Measurements from ENCODE around the gene GUCY1B1. TPM values are rescaled to one million over a fixed set of nuclear protein-coding genes. Genes with fewer than 3 reads are reported as not detected.

Gene GUCY1B1
- total RNA-seq = 1.7 and 2.8 TPM in 2 replicates

DNA sequence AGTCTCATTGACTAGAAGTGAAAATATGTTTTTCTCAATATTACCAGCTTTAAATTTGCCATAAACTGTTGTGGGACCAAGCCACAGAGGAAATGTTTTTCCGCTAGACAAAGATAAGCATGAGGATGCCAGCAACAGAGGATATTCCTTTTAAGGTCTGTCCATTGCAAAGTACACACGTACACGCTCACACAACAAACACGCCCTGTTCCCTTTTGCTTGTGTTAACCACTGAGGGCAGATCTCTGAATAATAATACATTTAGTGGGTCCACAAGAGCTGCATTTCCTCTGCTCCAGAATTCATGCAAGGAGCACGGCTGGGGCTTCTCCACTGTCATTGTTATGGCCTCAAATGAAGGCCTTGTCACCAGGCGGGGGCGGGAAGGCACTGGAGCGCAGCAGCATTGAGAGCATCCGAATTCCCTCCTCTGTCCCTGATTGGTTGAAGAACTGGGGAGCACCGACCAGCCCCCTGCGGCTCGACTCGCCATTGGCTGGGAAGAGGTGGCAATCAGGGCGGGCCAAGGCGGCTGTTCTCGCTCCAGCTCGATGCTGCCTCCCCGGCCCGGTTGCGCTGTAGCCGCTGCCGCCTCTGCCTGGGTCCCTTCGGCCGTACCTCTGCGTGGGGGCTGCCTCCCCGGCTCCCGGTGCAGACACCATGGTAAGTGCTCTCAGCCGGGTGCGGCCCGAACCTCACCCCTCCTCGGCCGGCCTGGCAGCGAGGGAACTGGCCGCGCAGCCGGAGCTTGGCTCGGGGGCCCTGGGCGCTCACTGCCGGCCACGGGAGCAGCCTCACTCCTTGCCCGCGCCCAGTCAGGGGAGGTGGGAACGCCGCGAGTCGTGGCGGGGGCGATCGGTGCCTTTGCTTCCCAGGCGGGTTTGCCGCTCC lies at the start of gene GUCY1B1:
Gene GUCY1B1 (plus strand): TSS at position 541 of the 891 bp plus-strand sequence. CDS start 120 bp downstream, at position 661.
- DNase-seq (ENCODE audit: low read depth) = peak; percentile 81
- peak within 1 kb of the TSS; percentile 88 for H3K4me3 ChIP-seq (ENCODE audit: low read depth, low read length)
- no peaks in the 10 kb centered on the region for H3K27me3 ChIP-seq (ENCODE audit: control insufficient read depth, insufficient read depth, low read length)
- TF ChIP-seq, protein P1, sequence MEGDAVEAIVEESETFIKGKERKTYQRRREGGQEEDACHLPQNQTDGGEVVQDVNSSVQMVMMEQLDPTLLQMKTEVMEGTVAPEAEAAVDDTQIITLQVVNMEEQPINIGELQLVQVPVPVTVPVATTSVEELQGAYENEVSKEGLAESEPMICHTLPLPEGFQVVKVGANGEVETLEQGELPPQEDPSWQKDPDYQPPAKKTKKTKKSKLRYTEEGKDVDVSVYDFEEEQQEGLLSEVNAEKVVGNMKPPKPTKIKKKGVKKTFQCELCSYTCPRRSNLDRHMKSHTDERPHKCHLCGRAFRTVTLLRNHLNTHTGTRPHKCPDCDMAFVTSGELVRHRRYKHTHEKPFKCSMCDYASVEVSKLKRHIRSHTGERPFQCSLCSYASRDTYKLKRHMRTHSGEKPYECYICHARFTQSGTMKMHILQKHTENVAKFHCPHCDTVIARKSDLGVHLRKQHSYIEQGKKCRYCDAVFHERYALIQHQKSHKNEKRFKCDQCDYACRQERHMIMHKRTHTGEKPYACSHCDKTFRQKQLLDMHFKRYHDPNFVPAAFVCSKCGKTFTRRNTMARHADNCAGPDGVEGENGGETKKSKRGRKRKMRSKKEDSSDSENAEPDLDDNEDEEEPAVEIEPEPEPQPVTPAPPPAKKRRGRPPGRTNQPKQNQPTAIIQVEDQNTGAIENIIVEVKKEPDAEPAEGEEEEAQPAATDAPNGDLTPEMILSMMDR (IDR thresholded peaks at IDR 0.05; ENCODE audit: insufficient read depth, low read length, poor library complexity, severe bottlenecking) = peak; percentile 56
- no peaks in the 10 kb centered on the region for H3K36me3 ChIP-seq (ENCODE audit: control insufficient read depth, insufficient read depth, low read length)

DNA sequence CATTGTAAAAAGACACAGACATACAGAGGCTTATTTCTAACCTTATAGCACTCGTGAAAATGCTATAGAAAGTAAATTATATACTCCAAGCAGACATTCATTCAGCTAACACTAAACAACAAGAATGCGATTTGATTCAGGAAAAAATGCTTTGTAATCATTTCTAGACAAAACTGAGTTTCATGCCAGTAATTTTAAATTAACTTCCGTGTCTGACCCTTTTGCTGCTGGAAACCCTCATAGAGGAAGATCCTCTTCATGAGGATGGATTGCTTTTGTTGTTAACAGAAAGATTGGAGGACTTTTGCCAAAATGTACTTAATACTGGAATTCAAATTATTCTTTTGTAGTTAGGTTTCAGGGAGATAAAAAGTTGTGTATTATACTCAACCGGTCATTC lies 48.9 kb upstream of the GUCY1B1 start:
- Histone ChIP-seq H3K36me3 (ENCODE audit: control insufficient read depth, insufficient read depth, low read length) (no peaks in the 10 kb centered on the region), H3K4me3 (ENCODE audit: low read depth, low read length) (no peak overlapping the region), H3K27me3 (ENCODE audit: control insufficient read depth, insufficient read depth, low read length) (no peaks in the 10 kb centered on the region)
- TF ChIP-seq, protein P1 (IDR thresholded peaks at IDR 0.05; ENCODE audit: insufficient read depth, low read length, poor library complexity, severe bottlenecking) = no peak
- DNase-seq (ENCODE audit: low read depth) = no peak

DNA sequence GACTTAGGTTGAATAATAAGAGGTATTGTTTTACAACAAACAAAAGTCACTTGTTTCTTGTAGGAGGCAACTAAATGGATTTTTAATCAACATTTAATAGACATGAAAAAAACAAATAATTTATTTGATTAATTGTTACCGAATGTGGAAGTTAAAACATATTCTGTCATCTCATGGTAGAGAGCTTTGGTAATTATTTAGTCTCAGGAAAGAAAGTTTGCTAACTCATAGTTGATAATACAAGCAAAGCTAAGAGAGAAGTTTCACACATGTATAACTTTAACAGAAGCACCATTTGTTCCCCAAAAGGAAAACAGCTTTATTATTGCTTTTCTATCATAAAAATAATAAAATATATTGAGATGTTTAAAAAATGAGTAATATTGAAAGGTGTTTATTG lies 47.3 kb upstream of the GUCY1B1 start:
- Histone ChIP-seq H3K4me3 (ENCODE audit: low read depth, low read length) (no peak overlapping the region), H3K27me3 (ENCODE audit: control insufficient read depth, insufficient read depth, low read length) (no peaks in the 10 kb centered on the region), H3K36me3 (ENCODE audit: control insufficient read depth, insufficient read depth, low read length) (no peaks in the 10 kb centered on the region)
- TF ChIP-seq, protein P1 (IDR thresholded peaks at IDR 0.05; ENCODE audit: insufficient read depth, low read length, poor library complexity, severe bottlenecking) = no peak
- DNase-seq (ENCODE audit: low read depth) = no peak

DNA sequence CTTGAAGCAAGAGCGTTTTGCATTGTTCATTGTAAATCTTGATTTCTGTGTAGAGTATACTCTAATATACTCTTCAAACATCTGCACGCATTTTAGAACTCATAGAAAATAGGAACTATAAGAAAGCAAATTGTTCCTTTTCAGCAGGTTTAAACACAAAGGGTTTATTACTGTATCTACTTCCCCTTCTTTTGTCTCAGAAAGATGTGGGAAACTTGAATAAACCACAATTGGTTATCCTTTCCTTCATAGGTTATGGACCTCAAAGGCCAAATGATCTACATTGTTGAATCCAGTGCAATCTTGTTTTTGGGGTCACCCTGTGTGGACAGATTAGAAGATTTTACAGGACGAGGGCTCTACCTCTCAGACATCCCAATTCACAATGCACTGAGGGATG lies 46.0 kb upstream of the GUCY1B1 start:
- H3K27me3 ChIP-seq (ENCODE audit: control insufficient read depth, insufficient read depth, low read length) = no peaks in the 10 kb centered on the region
- no peak overlapping the region for H3K4me3 ChIP-seq (ENCODE audit: low read depth, low read length)
- TF ChIP-seq, protein P1 (IDR thresholded peaks at IDR 0.05; ENCODE audit: insufficient read depth, low read length, poor library complexity, severe bottlenecking) = no peak
- no peaks in the 10 kb centered on the region for H3K36me3 ChIP-seq (ENCODE audit: control insufficient read depth, insufficient read depth, low read length)
- no peak for DNase-seq (ENCODE audit: low read depth)

DNA sequence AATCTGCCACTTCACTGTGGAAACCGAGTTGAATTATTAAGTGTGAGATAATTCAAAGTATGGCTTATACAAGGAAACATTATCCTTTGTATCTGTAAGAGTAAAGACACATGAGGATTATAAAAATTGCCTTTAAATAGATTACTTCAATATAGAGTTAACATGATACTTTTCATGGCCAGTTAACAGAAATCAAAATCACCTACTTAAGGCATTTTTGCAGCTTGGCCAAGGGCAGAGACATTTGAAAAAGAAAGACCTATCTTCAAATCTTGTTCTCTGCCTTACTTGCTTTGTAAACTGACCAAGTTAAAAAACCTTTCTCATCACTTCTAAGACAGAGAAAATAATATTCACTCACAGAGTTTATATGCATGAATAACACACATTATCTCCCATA lies 44.9 kb upstream of the GUCY1B1 start:
- TF ChIP-seq, protein P1 (IDR thresholded peaks at IDR 0.05; ENCODE audit: insufficient read depth, low read length, poor library complexity, severe bottlenecking) = no peak
- DNase-seq (ENCODE audit: low read depth) = no peak
- Histone ChIP-seq H3K4me3 (ENCODE audit: low read depth, low read length) (no peak overlapping the region), H3K36me3 (ENCODE audit: control insufficient read depth, insufficient read depth, low read length) (no peaks in the 10 kb centered on the region), H3K27me3 (ENCODE audit: control insufficient read depth, insufficient read depth, low read length) (no peaks in the 10 kb centered on the region)

Data from kidney epithelial cell (primary cell).